NOMO-1 treated with dmso at 0.1 percent for 144 hours (cell line): ENCODE results near the gene DEFB108B.
"Not testable (repeated sequence)": the region's sequence is repeated elsewhere in the genome, so short reads cannot be mapped to it uniquely, and the experiment has no call there.

ENCODE experiments used
- DNase-seq: peaks from one replicate; lab custom pipeline; 2025; ENCODE audit not compliant: unreplicated experiment; lab: John Stamatoyannopoulos, UW

DEFB108B gene

GRCh38 chr11:71832811-71833210 is at the start of gene DEFB108B:
TSS of gene DEFB108B (plus strand) at chr11:71833200. CDS start at chr11:71833200, 0 bp downstream.
- not testable (repeated sequence) for DNase-seq

- DNase-seq: not testable (repeated sequence)
Measured at GRCh38 chr11:71786114-71786847, 46.7 kb upstream of the DEFB108B start.

- DNase-seq: peak; percentile 96
Measured at GRCh38 chr11:71786848-71787097, 46.2 kb upstream of the DEFB108B start.

- DNase-seq: peak; percentile 96
Measured at GRCh38 chr11:71787098-71787823, 45.7 kb upstream of the DEFB108B start.

- DNase-seq: not testable (repeated sequence)
Measured at GRCh38 chr11:71787824-71788454, 45.1 kb upstream of the DEFB108B start.

GRCh38 chr11:71789444-71790196 is 43.4 kb upstream of the DEFB108B start:
- not testable (repeated sequence) for DNase-seq

- not testable (repeated sequence) for DNase-seq
Measured at GRCh38 chr11:71791111-71791510, 41.9 kb upstream of the DEFB108B start.

GRCh38 chr11:71792621-71793235 is 40.3 kb upstream of the DEFB108B start:
- peak; percentile 4 for DNase-seq

GRCh38 chr11:71794386-71795040 is 38.5 kb upstream of the DEFB108B start:
- DNase-seq: not testable (repeated sequence)

- not testable (repeated sequence) for DNase-seq
Measured at GRCh38 chr11:71795236-71795635, 37.8 kb upstream of the DEFB108B start.

- not testable (repeated sequence) for DNase-seq
Measured at GRCh38 chr11:71796016-71796415, 37.0 kb upstream of the DEFB108B start.

GRCh38 chr11:71796781-71797180 is 36.2 kb upstream of the DEFB108B start:
- not testable (repeated sequence) for DNase-seq

GRCh38 chr11:71799556-71800128 is 33.4 kb upstream of the DEFB108B start:
- DNase-seq: not testable (repeated sequence)

- DNase-seq: peak; percentile 56
Measured at GRCh38 chr11:71800335-71800953, 32.6 kb upstream of the DEFB108B start.

- not testable (repeated sequence) for DNase-seq
Measured at GRCh38 chr11:71801026-71801425, 32.0 kb upstream of the DEFB108B start.

GRCh38 chr11:71802874-71803273 is 30.1 kb upstream of the DEFB108B start:
- not testable (repeated sequence) for DNase-seq

- DNase-seq: not testable (repeated sequence)
Measured at GRCh38 chr11:71804158-71804947, 28.6 kb upstream of the DEFB108B start.

- DNase-seq: not testable (repeated sequence)
Measured at GRCh38 chr11:71812529-71812928, 20.5 kb upstream of the DEFB108B start.
